HG02610 (cell line): ENCODE measurements around the gene INPP5A.

ENCODE experiments used
- ATAC-seq: cut with Tn5 transposase; IDR thresholded peaks from one replicate; pipeline ENCODE4 v1.9.1; 2021; ENCODE audit warnings: mild to moderate bottlenecking, moderate library complexity; ENCODE audit not compliant: unreplicated experiment

INPP5A gene

DNA sequence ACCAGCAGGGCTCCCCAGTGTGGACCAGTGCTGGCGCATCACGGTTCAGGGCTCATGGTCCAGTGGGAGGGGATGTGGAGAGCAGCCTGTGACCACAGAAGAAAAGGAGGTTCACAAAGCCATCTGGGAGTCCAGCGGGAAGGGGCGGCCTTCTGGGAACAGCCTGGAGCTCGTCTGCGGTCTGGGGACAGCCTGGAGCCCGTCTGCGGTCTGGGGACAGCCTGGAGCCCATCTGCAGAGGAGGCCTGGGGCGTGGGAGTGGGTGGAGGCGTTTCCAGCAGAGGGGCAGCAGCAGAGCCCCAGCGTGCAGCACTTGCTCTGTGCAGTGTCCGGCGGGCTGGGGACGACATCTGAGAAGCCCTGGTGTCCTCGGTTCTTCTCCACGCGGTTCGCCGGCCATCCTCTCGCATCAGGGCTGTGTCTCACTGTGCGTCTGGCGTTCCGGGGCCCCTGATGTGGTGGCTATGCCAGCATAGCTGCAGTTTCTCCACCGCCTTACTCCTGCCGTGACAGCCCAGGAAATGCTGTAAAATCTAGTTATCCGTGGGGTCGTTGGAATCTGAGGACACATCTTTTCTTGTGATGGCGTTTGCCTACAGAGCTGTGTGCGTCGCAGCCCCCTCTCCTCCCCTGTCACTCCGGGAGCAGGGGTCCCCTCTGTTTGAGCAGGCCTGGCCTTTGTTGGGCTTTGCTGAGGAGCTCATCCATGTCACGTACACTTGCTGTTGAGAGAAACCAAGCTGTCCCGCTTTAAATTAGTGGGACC lies 104.6 kb downstream of the INPP5A start:
- no peak for ATAC-seq

DNA sequence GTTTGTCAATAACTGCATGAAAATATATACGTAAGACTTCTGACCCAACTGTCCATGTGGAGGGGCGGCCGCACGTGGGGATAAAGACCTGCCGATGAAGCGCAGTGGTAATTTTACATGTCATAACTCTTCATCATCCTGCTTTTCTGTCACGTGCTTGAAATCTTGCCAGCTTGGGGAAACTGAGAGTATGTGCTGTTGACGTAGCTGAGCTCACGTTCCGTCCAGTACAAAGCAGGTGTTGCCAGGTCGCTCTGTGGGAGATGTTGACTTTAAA lies 105.1 kb downstream of the INPP5A start:
- ATAC-seq = no peak

GRCh38 chr10:132643709-132644526 lies 106.3 kb downstream of the INPP5A start:
- no peak for ATAC-seq

DNA sequence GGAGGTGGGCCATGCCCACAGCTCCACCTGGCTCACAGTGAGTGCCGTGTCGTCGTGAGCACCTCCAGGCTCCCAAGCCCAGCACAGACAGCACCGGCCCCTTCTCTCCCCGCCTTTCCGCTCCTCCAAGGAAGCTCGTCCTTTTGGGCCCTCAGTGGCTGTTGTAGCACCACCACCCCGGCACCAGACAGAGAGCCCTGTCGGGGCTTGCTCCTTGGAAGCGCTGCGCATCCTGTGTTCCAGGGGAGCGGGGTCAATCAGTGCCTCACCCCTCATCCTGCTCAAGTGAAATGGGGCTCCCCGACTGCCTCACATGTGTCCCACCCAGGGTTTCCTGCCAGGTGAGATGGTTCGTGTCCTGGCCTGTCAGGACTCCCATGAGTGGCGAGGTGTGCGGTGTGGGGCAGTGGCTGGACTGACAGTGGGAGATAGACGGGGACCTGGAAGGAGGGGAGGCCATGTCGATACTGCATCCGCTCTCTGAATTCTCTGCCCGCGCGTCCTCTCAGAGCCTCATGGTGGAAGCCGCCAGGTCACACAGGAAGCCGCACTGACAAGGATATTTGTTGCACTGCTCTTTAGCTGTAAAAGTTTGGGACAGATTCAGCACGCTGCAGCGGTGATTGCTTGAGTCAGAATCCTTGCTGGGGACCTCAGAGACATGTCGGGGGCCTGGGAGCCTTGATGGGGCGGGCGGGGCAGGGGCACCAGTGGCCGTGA lies 107.1 kb downstream of the INPP5A start:
- ATAC-seq = no peak

DNA sequence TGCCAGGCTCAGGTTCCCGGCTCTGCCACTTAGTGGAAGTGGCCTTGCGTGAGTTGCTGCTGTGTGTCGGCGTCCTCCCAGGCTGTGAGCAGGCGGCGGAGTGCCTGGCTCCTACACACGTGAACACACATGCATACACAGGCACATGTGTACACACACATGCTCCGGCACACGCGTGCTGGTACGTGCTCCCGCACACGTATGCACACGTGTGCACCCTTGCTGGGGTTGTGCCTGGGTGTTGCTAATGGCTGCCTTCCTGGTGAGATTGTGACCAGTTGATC lies 107.6 kb downstream of the INPP5A start:
- no peak for ATAC-seq

- no peak for ATAC-seq
Observed at GRCh38 chr10:132645630-132646442, 108.2 kb downstream of the INPP5A start.

DNA sequence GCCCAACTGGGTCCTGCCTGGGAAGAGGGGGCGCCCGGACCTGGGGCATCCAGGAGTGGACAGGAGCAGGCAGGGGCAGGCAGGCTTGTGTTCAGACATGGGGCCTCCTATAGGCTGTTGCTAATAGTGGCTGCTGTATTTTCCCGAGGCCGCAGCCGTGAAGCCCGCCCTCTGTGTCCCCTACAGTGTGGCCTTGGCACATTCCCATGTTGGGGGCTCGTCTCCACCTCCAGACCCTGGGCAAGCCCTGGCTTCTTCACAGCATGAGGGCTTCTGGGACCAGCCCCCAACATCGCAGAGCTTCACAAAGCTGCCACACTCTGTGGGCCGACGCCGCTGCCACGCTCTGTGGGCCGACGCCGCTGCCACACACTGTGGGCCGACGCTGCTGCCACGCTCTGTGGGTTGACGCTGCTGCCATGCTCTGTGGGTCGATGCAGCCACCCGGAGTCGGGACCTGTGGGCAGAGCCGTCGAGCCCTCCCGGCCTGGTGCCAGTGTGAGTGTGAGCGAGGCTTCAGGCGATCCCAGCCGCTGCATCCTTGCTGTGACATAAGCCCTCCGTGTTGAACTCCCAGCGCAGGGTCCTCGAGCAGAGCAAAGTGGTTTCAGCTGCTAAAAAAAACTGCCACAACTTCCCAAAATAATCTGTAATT lies 109.0 kb downstream of the INPP5A start:
- no peak for ATAC-seq

GRCh38 chr10:132647424-132647823 lies 109.8 kb downstream of the INPP5A start:
- ATAC-seq = no peak

GRCh38 chr10:132648072-132648850 lies 110.7 kb downstream of the INPP5A start:
- no peak for ATAC-seq

DNA sequence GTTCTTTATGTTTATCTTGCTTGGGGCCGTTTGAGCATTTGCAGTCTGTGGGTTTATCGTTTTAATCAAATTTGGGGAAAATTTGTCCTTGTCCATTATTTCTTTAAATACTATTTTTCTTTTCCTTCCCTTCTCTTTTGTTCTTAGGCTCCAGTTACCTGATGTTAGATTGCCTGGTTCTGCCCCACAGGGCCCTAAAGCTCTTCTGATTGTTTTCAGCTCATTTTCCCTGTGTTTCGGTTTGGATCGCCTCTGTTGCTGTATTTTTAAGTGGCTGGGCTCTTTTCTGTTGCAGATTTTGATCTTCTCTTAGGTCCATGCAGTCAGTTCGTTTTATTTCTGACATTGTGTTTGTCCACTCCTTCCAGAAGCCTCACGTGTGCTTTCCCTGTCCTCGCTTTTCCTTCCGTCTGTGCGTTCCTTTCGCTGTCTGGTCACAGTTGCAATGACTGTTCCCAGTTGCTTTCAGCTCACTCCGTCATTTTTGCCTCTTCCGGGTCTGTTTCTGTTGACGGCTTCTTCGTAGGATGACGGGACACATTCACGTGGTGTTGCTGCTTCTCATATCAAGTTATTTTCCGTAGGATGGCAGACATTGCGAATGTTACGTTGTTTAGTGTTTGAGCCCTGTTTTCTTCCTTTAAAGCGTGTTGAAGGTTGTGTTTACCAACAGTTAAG lies 111.4 kb downstream of the INPP5A start:
- ATAC-seq = no peak

GRCh38 chr10:132649651-132650360 lies 112.2 kb downstream of the INPP5A start:
- ATAC-seq = no peak

- no peak for ATAC-seq
Observed at GRCh38 chr10:132650611-132651250, 113.1 kb downstream of the INPP5A start.

DNA sequence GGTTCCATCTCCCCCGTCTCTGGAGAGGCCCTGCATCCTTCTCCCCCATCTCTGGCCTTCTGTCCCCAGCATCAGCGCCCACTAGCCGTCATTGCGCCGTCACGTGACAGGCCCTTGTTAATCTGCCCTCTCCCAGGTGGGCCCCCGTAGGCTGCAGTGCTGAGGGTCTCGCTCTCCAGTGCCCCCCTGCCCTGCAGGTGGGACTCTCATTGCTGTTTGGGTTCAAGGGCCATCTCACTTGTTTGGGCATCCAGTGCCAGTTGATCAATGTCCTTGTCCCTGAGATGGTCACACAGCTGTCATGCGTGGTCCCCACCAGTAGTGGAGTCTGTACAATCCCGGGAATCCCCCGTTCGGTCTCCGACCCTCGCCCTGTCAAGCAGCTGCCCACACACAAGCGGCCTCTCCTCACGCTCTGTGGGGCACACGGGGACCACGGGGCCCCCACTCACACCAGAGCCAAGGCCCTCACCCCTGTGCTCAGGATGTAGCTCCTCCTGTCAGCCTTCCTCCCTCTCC lies 114.0 kb downstream of the INPP5A start:
- ATAC-seq = no peak

DNA sequence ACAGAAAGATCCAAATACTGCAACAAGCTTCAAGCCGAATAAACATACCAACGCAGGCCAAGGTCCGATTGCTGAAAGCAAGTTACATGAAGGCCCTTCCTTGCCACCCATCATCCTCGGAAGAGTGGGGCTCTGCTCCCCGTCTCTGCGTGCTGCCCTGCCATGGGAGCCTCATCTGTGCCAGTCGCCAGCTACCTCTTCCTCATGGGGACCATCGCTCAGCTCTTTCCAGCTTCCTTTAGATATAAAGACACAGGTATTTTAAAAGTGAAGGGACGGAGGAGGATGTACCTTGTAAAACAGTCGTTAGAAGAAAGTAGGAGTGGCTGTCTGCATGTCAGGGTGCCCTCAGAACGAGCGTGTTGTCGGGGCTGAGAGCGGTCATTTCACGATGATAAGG lies 114.9 kb downstream of the INPP5A start:
- no peak for ATAC-seq

DNA sequence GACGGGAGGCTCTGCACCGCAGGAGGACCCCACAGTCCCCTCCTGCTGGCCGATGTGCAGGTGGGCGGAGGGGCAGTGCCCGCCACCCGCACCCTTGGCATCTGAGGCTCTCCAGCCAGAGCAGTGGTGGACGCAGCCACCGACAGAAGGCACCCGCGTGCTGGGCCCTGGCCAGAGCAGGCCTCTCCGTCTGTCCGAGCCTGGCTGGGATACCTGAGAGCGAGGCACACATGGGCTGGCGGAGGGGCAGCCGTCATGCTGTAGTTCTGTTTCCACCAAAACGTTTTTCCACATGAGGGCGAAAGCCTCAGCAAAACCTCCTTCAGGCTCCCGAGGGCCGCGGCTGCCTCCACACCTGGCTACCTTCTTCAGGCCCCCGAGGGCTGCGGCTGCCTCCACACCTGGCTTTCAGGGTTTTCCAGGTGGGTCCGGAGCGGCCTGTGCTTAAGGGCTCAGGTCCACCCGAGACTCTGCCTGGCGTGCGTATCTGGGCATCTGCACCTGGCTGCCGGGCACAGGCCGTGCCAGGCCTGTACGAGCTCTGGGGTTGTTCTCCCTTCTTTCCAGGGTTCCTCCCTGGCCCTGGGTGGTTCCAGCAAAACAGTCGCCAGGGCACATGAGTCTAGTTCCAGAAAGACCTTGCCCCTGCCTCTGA lies 115.5 kb downstream of the INPP5A start:
- ATAC-seq = no peak

GRCh38 chr10:132653721-132654120 lies 116.1 kb downstream of the INPP5A start:
- ATAC-seq = no peak

DNA sequence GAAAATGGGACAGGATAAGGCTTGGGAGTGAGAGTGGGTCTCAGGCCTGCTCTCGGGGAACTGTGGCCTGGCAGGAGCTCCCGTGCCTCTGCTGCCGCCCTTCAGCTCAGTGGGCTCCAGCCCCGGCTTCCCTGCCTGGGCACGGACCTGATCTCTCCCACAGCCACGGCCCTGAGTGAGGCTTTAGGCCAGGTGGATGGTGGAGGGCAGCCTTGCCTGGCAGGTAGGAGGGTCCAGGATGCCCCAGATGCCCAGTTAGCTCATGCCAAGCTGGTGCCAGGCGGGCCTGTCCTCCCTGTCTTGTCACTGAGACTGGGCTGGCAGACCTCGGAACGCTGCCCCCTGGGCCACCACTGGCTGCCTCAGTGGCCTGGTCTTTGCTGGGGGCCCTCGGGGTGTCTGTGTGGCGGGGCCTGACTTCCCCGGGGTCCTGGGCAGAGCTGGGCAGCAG lies 116.6 kb downstream of the INPP5A start:
- ATAC-seq = no peak
